Neural cell (in vitro differentiated cells): ENCODE measurements around the gene MEF2D.

ENCODE experiments used
- CTCF ChIP-seq: fragments of 450-650 bp; IDR thresholded peaks from 2 replicates; pipeline ENCODE4 v1.5.1; 2014; ENCODE audit warnings: antibody characterized with exemption, mild to moderate bottlenecking, moderate library complexity; ENCODE audit not compliant: poor library complexity, severe bottlenecking
- EP300 ChIP-seq: fragments of 450-650 bp; conservative IDR thresholded peaks from 2 replicates; pipeline ENCODE4 v1.6.1; 2014; ENCODE audit warnings: antibody characterized with exemption, mild to moderate bottlenecking, moderate library complexity; ENCODE audit not compliant: poor library complexity, severe bottlenecking
- MXI1 ChIP-seq: fragments of 450-650 bp; conservative IDR thresholded peaks from 2 replicates; pipeline ENCODE4 v1.6.1; 2014; ENCODE audit warnings: antibody characterized with exemption, mild to moderate bottlenecking; ENCODE audit not compliant: poor library complexity, severe bottlenecking
- POLR2AphosphoS5 ChIP-seq: IDR thresholded peaks from 2 replicates; pipeline ENCODE4 v1.6.1; 2012
- RAD21 ChIP-seq: fragments of 450-650 bp; conservative IDR thresholded peaks from 2 replicates; pipeline ENCODE4 v1.6.1; 2014; ENCODE audit warnings: antibody characterized with exemption, mild to moderate bottlenecking, moderate library complexity
- REST ChIP-seq: IDR thresholded peaks from 2 replicates; pipeline ENCODE4 v1.6.1; 2012; ENCODE audit warnings: borderline replicate concordance

- no peak for TF ChIP-seq RAD21
- TF ChIP-seq CTCF, result no peak
- TF ChIP-seq REST, result no peak
- no peak for TF ChIP-seq EP300
- TF ChIP-seq POLR2AphosphoS5, result no peak
- no peak for TF ChIP-seq MXI1
These were observed 1.9 kb upstream of the MEF2D start for GRCh38 chr1:156502391-156502893.
